HG02642 (cell line): ENCODE data around the gene NBEA.

Experiments used
- ATAC-seq: cut with Tn5 transposase; IDR thresholded peaks from one replicate; pipeline ENCODE4 v1.9.1; 2021; ENCODE audit warnings: mild to moderate bottlenecking; ENCODE audit not compliant: unreplicated experiment, poor library complexity

Gene NBEA

DNA sequence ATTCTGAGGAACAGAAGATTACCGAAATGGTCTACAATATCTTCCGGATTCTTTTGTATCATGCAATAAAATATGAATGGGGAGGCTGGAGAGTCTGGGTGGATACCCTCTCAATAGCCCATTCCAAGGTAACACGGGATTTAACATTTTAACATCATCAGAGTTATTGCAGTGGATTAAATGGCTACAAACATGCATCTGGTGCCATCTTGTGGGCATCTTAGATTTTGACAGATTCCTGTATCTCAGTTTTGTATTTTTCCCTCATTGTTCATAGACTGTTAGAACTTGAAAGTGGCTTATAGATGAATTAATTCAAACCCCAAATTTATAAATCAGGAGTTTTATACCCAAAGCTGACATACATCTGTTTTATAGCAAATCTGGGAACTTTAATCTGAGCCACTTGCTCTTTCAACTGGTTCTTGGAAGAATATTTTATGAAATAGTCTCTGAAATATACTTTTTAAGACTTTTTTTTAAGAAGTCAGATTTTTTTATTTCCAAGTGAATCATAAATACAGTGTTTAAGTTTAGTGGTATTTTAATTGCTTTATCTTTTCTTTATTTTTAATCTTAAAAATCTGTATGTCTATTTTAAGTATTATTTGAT, 215.2 kb downstream of the NBEA start:
- no peak for ATAC-seq

GRCh38 chr13:35159041-35159440, 217.0 kb downstream of the NBEA start:
- ATAC-seq, result no peak

DNA sequence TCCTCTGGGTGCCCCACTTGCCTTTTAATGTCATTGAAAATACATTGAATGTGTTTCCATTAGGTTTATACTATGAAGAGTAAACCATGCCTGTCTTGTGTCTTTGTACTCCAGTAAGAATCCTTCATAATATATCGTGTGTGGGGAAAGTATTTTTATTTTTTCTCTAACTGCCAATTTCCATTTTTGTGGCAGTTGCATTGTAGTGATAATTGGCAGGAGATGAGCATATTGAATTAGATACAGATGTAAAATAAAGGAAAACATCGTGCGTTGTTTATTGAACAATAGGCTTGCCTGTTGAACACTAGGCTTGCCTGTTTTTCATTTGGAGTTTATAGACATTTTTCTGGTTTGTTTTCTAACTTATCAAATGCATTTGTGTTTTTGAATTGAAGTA, 218.8 kb downstream of the NBEA start:
- no peak for ATAC-seq

- ATAC-seq, result no peak
Observed at GRCh38 chr13:35162420-35162819, 220.3 kb downstream of the NBEA start.

DNA sequence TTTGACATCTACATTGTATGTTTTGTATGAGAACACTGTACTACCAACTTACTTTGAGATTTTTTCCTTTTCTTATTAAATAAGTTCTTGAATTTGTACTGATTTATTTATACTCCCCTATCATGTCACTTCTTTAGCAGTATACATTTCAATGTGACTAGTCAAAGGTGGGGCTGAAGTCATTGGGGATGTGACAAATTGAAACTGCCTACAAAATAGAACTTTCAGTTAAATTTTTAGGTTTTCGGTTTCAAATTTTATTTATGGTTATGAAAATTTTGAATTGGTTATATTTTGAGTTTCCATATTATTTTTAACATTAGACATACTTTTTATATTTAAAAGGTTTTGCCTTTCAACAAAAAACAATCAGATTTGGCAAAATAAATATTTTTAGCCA, 221.6 kb downstream of the NBEA start:
- peak; percentile 54 for ATAC-seq

GRCh38 chr13:35164324-35164932, 222.4 kb downstream of the NBEA start:
- ATAC-seq, result peak; percentile 75

DNA sequence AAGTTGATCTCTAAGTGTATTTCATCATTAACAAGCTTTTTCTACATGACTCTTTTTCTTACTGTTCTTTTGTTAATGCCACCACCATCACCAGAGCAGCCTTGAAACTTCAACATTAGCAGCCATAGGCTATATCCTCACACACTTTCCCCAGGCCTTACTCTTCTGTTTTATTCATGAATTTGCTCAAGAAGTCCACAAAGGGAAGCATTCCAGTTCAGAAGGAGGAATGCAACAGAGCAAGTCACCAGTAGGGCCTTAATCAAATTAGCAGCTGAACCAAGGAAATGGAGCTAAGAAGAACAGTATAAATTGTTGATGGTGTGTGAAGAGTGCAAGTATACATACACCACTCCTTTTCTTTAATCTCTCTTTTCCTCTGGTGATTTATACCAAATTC, 223.1 kb downstream of the NBEA start:
- no peak for ATAC-seq

DNA sequence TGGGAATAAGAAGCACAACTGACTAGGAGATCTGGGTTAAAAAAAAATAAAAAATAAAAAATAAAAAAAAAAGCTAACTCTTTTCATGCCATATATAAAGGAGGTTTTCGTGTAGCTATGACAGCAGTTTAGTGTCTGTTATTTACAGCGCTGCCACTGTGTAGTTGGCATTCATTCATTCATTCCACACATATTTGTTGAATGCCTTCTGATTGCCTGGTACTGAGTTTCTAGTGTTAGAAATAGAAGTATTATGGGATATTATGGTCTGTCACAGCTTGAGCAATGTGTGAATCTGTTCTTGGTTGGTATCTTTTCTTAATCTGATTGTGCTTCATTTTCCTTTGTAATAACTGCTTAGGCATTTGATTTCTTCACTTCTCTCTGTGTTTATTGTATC, 237.4 kb downstream of the NBEA start:
- ATAC-seq, result no peak

DNA sequence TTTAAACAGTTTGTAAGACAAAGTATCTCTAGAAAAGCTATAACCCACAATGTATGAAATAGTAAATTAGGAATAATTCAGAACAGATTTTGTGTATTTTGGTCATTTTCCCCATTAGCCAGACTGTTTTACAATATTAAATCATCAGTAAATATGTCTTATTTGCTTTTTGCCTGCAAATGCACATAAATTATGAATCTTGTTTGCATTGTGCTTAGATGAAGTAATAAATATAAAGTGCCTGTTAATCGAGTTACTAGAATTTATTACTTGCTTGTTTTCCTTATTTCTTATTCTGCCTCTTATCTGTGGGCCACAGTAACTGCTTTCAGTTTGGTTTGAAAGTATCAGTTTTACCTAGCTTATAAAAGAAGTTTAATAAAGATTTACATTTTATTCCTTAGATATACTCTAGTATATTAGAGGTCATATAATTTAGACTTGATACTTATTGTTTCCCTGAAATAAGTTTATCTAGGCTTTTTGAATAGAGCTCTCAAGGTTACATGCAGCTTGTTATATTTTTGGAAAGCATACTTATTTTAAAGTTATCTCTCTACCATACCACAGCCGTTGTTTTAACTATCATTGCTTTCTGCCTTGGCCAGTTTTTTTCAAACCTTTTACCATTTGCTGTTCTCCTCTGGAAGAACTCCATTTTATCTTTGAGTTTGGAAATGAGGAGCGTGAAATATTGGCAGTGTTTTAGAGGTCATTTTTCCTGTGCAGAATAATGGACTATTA, 238.0 kb downstream of the NBEA start:
- no peak for ATAC-seq

GRCh38 chr13:35190241-35190640, 248.2 kb downstream of the NBEA start:
- no peak for ATAC-seq

- ATAC-seq, result no peak
Observed at GRCh38 chr13:35191883-35192282, 249.8 kb downstream of the NBEA start.

DNA sequence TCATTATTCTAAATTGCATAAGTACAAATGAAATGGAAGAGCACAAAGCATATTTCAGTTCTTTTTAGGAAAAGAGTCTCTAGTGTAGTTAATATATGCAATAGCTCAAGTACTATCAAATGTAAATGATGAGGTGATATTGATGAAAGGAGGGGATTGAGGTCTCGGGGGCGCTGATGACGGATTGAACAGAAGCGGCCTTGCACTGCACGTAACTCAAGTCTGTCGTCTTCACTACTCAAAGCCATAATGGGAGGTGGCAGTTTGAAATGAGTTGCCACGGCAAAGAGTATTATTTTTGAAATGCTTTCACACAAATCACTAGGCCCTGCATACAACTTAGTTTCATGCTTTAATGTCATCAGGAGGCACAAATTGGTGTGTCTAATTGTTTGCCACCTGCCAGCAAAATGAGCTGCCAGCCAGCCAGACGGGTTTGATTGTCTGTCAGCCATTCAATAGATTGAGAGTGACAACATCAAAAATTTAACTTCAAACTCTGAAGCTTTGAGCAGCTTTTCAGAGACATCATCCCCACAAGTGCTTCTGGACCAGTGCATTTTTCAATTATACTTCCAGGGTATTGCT, 256.6 kb downstream of the NBEA start:
- ATAC-seq, result no peak

DNA sequence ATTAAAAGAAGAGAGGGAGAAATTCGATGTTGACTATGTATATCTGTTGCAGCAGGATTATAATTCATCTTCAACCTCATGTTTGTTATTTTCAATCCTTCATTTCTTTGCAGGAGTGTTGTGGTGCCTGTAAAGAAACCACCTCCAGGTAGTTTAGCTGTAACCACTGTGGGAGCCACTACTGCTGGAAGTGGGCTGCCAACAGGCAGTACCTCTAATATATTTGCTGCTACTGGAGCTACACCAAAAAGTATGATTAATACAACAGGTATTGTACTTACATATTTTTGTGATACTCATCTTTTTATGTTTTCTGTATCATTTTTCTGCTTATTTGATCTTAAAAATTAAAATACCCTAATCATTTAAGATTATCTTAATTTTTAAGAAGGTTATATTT, 266.5 kb downstream of the NBEA start:
- ATAC-seq, result no peak

GRCh38 chr13:35210261-35210660, 268.2 kb downstream of the NBEA start:
- no peak for ATAC-seq

GRCh38 chr13:35211949-35212348, 269.9 kb downstream of the NBEA start:
- no peak for ATAC-seq

- no peak for ATAC-seq
Observed at GRCh38 chr13:35213911-35214310, 271.8 kb downstream of the NBEA start.

DNA sequence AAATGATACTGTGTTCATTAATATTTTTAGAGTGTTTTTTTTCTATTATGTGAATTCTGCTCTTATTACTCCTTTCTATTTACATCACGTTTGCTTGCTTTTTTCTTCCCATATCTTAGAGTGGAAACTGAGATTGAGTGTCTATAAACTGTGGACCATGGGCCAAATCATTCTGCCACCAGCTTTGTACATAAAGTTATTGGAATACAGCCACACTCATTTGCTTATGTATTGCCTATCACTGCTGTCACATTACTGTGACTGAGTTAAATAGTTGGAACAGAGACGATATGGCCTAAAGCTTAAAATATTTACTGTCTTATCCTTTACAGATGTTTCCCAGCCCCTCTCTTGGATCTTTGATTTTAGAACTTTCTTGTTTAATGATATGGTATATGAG, 274.1 kb downstream of the NBEA start:
- no peak for ATAC-seq

DNA sequence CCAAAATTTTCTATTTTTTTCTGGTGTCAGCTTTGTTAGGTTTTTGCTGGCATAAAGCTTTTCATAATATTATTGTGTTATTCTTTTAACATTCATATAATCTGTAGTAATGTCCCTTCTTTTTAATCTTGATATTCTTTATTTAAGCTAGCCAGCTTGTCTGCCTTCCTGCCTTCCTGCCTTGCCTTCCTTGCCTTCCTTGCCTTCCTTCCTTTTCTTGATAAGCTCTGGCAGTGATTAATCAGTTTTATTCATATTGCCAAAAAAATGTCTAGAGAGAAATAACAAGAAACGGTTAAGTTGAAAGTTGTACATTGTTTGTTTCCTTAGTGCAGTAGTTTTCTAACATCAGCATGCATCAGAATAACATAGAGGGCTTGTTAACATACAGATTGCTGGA, 277.0 kb downstream of the NBEA start:
- no peak for ATAC-seq

- ATAC-seq, result no peak
Observed at GRCh38 chr13:35225159-35225558, 283.1 kb downstream of the NBEA start.

DNA sequence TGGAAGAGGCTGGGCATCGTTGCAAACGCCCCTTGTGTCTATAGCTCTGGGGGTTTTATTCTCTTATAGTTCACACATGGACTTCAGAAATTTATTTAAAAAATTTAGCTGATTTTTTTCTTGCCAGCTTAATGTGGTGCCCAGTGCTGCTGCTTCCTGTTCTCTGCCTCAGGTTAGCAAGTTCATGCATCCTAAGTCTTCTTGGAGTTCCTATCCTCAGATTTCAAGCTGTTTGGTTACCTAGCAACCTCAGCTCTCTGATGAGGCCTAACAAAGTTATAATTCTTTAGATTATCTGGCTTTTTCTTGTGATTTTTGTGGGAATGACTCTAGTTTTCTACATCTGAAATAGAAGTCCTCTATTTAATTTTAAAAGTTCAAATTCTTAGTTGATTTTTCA, 283.5 kb downstream of the NBEA start:
- ATAC-seq, result no peak

DNA sequence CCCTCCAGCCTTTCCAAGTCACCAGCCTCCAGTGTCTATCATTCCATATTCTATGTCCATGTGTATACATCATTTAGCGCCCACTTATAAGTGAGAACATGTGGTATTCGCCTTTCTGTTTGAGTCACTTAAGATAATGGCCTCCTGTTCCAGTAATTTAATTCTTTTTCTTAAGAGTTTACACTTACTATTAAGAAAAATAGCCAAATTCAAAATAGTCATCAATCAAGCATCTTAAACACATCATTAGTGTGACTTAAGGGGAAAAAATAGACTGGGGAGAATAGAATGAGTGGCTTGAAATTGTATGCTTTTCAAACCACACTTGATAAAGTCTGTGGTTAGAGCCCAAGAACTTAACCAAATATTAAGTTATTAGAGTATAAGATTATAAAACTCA, 286.5 kb downstream of the NBEA start:
- ATAC-seq, result no peak
